Measurements from ENCODE around the gene SLC35F5.

DNA sequence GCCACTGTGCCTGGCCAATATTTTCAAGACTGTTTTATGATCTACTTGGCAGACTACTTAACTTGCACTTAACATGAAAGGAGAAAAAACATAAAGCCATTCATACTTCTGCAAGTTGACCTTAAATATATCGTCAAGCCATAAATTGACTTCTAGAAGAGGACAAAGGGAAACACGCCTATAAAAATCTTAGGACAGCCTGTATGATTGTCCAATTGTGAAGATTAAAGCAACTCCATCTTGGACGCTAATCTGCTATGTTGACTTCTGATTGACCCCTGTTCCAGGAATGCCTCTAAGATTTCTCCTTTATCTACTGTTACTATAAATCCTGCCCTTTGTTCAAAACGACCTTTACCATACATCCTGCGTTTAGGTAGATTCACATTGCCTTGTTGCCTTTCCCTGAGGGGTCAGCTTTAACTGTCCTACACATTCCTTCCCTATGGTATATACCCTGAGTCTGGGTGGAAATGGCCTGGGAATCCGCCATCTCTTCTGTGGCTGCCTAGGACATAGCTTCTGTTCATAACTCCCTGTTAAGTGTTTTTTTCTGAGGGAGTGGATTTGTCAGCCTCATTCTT is 40.2 kb upstream of the SLC35F5 start:
- TF ChIP-seq, protein P1, sequence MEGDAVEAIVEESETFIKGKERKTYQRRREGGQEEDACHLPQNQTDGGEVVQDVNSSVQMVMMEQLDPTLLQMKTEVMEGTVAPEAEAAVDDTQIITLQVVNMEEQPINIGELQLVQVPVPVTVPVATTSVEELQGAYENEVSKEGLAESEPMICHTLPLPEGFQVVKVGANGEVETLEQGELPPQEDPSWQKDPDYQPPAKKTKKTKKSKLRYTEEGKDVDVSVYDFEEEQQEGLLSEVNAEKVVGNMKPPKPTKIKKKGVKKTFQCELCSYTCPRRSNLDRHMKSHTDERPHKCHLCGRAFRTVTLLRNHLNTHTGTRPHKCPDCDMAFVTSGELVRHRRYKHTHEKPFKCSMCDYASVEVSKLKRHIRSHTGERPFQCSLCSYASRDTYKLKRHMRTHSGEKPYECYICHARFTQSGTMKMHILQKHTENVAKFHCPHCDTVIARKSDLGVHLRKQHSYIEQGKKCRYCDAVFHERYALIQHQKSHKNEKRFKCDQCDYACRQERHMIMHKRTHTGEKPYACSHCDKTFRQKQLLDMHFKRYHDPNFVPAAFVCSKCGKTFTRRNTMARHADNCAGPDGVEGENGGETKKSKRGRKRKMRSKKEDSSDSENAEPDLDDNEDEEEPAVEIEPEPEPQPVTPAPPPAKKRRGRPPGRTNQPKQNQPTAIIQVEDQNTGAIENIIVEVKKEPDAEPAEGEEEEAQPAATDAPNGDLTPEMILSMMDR (conservative IDR thresholded peaks at IDR 0.05; ENCODE audit: low read length), result no peak
- no peak for TF ChIP-seq EZH2phosphoT487 (IDR thresholded peaks at IDR 0.05; ENCODE audit: borderline replicate concordance, low read depth, low read length)
